Embryonic facial prominence (tissue), 1 donor: ENCODE data around the gene SEH1L.
"Not testable (repeated sequence)": the region's sequence is repeated elsewhere in the genome, so short reads cannot be mapped to it uniquely, and the experiment has no call there.

Source experiments
- DNase-seq: peaks from one replicate; pipeline ENCODE4 v3.0.0-alpha.2; 2016; ENCODE audit errors: extremely low spot score

Gene SEH1L

DNA sequence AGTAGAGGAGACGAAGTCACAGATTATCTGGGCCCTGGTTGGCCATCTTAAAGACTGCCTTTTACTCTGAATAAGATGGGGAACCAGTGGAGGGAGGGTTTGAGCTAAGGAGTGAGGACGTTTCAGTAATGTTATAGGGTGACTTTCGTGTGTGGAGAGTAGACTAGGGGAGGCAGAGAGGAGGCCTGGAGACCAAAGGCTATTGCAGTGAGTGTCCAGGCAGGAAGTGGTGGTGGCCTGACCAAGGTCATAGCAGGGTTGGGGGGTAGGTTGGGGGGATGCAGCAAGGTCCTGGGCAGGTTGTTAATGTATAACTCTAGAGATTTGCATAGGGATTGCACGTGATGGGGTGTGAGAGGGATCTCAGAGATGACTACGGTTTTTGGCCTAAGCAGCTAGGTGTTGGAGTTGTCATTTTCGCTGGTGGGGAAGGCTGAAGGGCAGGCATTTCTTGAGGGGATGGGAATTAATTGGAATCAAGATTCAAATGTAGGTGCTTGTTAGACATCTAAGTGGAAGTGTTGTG, 48.2 kb downstream of the SEH1L start:
- no peak for DNase-seq

DNA sequence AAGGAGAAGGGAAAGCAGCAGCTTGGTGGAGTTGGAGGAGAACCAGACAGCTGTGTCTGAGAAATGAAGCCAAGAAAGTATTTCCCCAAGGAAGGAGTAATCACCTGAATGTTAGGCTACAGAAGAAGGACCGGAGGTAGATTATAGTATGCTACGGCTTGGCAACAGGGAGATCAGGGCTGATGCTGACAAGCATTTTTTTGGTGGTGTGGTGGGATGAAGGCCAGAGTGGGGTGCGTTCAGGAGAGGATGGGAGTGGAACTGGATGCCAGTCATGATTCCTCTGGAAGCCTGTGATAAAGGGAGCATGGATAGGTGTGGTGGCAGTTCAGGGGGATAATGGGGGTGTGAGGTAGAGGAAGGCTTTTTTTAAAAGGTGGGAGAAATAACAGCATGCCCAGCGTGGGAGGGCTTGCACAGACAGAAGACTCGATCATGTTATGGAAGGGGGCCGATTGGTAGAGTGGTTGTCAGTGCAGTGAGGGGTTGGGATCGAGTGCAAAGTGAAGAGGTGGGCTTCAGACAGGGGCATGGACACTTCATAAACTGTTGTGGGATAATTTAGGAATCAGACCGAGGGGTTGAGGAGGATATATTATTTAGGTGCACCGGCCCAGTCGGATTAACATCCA, 49.0 kb downstream of the SEH1L start:
- no peak for DNase-seq

DNA sequence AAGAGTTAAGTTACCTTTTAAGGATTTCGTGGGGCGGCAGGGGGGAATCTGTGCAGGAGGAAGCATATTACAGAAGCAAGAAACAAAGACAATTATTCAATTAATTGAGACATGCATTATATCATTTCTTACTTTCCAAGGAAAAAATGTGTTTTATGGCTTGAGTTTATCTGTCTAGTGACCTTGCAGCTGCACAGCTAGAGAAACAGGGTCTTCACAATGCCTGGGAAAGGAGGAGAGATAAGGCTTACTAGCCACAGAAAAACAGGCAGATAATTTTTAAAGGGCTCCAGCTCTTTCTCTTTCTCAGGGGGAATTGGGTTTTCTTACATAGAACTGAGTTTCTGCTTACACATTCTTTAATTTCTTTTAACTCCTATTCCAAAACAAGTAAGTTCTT, 49.5 kb downstream of the SEH1L start:
- not testable (repeated sequence) for DNase-seq

DNA sequence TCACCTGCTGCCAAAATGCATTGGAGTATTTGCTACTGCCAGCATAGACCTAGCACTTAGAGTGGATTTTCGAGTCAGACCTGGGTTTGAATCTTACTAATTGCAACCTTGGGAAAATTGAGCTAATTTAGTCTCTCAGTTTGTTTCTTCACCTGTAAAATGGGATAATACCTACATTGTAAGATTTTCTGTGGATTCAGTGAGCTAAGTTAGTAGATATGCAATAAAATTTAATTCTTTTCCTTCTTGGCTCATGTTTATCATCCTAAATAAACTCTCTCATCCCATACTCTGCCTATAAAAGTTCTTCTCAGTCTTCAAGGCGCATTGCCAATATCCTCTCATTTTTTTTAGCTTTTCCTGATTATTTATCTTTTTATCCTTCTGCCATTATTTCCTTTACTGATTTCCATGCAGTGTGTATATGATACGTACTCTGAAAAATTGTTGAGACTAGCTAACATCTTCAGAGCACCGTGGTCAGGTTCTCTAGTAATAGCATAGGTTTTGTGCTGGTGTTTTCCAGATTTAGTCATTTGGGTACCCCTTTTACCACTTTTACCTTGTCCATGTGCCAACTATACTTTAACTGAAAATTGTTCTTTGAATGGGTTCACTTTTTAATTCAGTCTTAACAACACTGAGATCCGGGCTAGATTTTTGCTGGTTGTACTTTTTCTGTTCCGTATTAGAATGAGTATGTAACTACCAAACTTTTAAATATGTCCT, 50.7 kb downstream of the SEH1L start:
- no peak for DNase-seq

DNA sequence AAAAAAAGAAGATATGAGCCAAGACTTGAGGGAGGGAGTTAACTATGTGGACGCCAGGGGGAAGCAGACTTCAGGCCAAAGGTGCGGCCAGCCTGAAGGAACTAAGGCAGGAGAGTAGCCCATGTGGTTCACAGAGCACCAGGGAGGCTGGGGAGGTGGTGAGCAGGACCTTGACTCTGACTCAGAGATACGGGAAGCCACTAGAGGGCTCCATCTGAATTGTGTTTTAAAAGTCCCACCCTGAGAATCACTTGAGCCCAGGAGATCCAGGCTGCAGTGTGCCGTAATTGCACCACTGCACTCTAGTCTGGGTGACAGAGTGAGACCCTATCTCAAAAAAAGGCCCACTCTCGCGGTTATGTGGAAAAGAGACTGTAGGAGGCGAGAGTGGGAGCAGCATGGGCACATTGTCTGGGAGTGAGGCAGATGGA, 55.7 kb downstream of the SEH1L start:
- DNase-seq = no peak

DNA sequence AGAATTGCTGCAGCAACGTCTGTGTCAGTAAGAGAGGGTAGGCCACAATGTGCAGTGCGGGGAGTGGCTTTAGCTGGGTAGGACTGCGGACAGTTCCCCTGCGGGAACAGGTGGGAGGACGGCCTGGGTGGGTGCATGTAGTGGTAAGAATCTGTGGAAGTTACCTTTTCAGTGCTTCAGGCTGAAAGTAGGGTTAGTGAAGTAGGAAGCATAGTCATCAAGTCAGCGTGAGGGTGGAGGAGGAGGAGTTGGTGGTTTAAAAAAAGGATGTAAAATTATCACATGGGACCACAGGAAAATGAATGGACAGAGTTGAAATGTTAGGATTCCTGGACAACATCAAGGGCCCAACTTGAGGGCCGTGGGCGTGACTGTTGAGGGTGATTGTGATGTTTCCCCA, 56.6 kb downstream of the SEH1L start:
- no peak for DNase-seq

GRCh38 chr18:13005289-13005688, 57.5 kb downstream of the SEH1L start:
- no peak for DNase-seq

- DNase-seq = no peak
Measured at GRCh38 chr18:13006531-13007247, 58.9 kb downstream of the SEH1L start.

GRCh38 chr18:13007248-13007560, 59.4 kb downstream of the SEH1L start:
- DNase-seq = no peak

GRCh38 chr18:13011719-13012118, 63.9 kb downstream of the SEH1L start:
- no peak for DNase-seq

- DNase-seq = no peak
Measured at GRCh38 chr18:13014232-13014631, 66.4 kb downstream of the SEH1L start.

DNA sequence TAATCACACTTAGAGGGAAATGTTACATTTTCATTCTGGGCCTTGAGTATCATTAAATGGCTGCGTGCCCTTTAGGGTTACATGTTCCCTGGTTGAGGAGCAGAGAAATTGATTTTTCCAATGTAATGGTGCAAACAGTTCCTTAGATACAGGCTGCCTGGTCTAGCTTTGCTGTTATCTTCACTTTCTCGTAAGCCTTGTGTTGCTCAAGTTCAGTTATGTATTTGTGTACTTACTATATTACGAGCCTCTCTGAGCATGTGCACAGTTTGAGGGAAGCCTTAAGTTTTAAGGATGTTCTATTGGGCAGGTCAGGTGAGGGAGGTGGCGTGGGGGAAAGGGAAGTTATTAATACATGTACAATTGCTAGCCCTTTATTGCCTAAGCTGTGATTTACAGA, 67.0 kb downstream of the SEH1L start:
- no peak for DNase-seq

- DNase-seq = no peak
Measured at GRCh38 chr18:13017247-13017875, 69.5 kb downstream of the SEH1L start.

- DNase-seq = no peak
Measured at GRCh38 chr18:13018374-13018773, 70.6 kb downstream of the SEH1L start.

GRCh38 chr18:13019301-13019700, 71.5 kb downstream of the SEH1L start:
- no peak for DNase-seq

DNA sequence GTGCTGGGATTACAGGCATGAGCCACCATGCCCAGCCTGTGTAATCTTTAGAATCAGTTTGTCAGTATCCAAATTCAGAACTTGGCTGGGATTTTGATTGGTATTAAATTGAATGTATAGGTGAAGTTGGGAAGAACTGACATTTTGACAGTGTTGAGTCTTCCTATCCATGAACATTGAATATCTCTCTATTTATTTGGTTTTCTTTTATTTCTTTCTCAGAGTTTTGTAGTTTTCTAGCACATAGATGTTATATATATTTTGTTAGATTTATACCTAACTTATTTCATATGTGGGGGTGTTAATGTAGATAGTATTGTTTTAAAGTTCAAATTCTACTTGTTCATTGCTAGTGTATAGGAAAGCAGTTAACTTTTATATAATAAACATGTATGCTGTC, 74.8 kb downstream of the SEH1L start:
- no peak for DNase-seq

DNA sequence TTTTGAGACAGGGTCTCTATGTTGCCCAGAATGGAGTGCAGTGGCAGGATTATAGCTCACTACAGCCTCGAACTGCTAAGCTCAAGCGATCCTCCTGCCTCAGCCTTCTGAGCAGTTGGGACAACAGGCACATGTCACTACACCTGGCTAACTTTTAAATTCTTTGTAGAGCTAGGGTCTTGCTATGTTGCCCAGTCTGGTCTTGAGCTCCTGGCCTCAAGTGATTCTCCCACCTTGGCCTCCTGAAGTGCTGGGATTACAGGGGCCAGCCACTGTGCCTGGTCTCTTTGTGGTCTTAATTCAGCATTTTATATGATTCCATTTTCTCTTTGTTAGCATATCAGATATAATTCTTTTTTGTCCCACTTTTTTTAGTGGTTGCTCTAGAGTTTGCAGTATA, 77.4 kb downstream of the SEH1L start:
- no peak for DNase-seq

GRCh38 chr18:13026583-13027270, 78.9 kb downstream of the SEH1L start:
- no peak for DNase-seq

DNA sequence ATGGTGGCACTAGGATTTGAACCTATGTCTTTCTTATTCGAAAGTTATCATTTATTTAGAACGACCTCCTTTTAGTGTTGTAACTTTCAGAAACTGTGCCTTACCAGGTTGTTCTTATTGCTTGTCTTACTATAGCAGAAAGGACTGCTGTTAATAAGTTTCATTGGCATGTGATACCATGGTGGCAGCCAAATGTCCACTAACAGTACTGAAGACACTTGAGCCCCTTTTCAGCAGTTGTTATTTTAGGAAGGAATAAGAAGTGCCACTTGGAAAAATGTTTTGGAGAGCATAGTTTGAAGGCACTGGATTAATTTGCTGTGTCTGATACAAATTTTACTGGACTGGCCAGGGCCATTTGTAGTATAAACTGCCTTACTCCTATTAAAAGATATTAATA, 81.1 kb downstream of the SEH1L start:
- no peak for DNase-seq

DNA sequence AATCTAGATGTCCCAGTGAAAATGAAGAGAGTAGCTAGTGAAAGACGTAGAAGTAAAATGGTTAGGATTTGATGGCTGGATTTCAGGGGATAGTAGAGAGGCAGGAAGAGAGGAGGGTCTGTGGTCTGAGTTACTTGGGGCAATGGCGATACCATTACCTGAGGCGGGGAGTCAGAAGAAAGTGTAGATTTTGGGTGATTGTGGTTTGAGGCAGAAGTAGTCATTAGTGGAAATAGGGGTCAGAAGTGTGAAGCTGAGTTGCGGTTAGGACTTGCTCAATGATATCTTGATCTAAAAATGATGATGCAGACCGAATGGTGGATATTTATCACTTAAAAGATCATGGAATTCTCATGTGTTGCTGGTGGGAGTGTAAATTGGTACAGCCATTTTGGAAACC, 84.4 kb downstream of the SEH1L start:
- no peak for DNase-seq

GRCh38 chr18:13035249-13035914, 87.6 kb downstream of the SEH1L start:
- DNase-seq = no peak
